NCI-H82 (cell line): Measurements from ENCODE around the gene DCC.
"Not testable (repeated sequence)": the region's sequence is repeated elsewhere in the genome, so short reads cannot be mapped to it uniquely, and the experiment has no call there.

Experiments
- DNase-seq: peaks from one replicate; lab custom pipeline; 2025; lab: John Stamatoyannopoulos, UW

Gene DCC

GRCh38 chr18:53417003-53417402, 1077.0 kb downstream of the DCC start:
- no peak for DNase-seq

- DNase-seq = no peak
Measured at GRCh38 chr18:53421869-53422268, 1081.9 kb downstream of the DCC start.

DNA sequence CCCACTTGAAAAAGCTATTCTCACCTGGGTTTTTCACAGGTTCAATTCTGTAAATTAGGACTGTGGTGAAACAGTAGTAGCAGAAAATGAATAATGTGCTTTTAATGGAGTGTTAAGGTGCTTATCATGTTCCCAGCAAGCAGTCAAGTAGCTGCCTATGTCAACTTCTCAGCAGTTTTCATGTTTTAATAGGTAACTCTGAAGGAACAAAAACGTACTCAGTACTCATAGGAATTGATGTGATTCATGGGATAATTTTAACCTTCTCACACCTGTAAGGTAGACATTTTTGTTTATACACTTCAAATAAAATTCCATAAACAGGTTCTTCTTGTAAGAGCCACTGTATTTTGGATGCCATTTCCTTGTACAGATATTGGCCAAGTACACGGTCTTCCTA, 1082.9 kb downstream of the DCC start:
- no peak for DNase-seq

DNA sequence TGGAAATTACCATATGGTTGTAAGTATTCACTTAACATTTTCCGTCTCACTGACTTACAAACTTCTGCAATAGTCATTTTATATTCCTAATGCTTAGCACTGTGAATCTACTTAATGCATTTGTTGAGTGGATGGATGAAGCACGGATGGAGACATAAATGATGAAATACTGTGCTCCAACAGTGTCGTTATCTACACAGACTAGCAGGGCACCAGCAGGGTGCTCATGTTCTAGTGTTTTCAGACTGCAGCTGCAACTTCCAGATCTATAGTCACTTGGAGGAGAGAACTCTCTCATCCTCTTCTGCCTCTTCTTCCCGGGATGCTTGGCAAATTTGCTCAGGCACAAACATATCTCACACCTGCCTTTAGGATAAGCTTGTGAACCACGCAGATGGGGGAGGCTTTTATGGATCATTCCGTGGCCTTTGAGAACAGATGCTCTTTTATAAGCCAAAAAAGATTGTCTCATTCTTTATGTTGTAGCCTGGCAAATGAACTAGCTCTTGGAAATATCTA, 1086.7 kb downstream of the DCC start:
- DNase-seq = peak; percentile 67

- peak; percentile 72 for DNase-seq
Measured at GRCh38 chr18:53441761-53442414, 1101.9 kb downstream of the DCC start.

DNA sequence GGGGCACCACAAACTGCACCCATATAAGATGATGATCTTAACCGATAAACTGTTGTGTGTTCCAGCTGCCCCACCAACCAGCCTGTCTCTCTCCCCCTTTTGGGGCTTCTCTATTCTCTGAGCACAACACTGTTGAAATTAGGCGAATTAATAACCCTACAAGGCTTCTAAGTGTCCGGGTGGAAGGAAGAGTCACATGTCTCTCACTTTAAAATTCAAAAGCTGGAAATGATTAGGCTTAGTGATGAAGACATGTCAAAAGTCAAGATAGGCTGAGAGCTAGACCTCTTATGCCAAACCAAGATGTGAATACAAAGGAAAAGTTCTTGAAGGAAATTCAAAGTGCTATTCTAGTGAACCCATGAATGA, 1102.4 kb downstream of the DCC start:
- no peak for DNase-seq

DNA sequence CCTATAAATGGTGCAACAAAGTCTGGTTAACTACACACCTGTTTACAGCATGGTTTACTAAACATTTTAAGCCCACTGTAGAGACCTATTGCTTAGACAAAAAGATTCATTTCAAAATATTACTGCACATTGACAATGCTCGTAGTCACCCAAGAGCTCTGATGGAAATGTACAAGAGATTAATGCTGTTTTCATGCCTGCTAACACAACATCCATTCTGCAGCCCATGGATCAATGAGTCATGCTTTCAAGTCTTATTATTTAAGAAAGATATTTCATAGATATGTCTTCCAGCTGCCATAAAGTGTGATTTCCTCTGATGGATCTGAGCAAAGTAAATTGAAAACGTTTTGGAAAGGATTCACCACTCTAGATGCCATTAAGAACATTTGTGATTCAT, 1103.3 kb downstream of the DCC start:
- no peak for DNase-seq

GRCh38 chr18:53443831-53444230, 1103.8 kb downstream of the DCC start:
- no peak for DNase-seq

- no peak for DNase-seq
Measured at GRCh38 chr18:53451902-53452301, 1111.9 kb downstream of the DCC start.

- DNase-seq = no peak
Measured at GRCh38 chr18:53457068-53457467, 1117.1 kb downstream of the DCC start.

GRCh38 chr18:53458268-53458667, 1118.3 kb downstream of the DCC start:
- DNase-seq = no peak

DNA sequence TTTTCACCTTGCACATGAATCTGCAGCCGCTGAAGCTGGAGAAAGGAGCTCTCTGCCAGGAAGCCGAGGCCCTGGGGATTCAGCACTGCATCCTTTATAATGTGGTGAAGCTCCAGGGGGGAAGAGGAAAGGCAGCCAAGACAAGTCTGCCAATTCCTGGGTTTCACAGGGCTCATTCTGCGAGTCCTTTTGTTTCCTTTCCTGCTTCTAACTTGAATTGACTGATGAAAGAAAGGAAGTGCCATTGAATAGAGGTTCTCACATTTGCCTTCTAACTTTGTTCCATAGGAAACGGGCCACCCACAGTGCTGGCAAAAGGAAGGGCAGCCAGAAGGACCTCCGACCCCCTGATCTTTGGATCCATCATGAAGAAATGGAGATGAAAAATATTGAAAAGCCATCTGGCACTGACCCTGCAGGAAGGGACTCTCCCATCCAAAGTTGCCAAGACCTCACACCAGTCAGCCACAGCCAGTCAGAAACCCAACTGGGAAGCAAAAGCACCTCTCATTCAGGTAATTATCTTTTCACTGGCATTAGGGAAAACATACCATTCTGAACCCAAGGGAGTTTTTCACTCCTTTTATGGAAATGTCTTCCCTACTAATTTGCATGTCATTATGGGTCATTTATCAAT, 1119.1 kb downstream of the DCC start:
- DNase-seq = no peak

DNA sequence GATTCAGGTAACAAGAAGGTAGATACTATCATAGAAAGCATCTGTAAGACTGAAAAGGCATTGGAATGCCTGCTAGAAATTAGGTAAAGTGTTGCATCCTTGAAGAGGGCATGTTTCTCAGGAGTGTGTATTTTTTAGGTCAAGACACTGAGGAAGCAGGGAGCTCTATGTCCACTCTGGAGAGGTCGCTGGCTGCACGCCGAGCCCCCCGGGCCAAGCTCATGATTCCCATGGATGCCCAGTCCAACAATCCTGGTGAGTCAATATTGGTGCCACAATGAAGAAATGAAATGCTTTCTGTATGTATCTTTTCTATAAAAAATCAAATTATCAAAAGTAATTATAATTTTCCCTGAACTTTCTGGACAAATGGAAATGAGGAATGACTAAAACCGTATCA, 1127.8 kb downstream of the DCC start:
- no peak for DNase-seq

GRCh38 chr18:53468173-53468572, 1128.2 kb downstream of the DCC start:
- DNase-seq = not testable (repeated sequence)

DNA sequence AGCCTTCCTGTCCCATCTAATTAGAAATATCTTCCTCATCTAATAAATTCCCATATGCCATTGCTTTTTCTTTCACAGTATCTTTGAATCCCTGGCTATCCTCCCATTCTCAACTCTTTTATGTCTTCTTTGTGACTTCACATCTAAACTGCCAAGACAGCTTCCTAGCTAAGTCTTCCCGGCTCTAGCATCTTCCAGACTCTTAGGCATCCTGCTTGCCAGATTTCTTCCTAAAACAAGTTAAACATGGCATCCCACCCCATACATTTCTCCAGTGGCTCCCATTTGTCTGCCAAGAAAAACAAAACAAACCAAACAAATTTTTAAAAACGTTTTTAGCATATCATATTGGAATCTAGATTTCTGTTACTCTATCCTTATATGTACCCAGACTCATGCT, 1132.5 kb downstream of the DCC start:
- DNase-seq = no peak

DNA sequence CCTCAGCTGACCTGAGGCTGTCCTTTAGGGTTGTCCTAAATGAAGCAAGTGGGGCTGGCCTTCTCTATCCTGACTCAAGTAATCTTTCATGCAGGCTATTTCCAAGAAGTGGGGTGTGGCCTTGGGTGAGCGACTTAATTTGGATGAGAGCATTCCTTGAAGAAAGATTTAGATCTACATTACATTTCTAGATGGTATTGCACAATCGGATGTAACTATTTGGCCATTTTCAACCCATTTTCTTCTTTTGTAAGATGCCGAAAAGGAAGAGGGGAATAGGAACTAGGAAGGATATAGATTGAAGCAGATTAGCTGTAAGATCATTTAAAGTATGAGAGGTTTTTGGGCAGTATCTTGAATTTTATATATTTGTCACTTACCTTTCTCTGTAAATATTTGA, 1138.2 kb downstream of the DCC start:
- no peak for DNase-seq

GRCh38 chr18:53486296-53486695, 1146.3 kb downstream of the DCC start:
- DNase-seq = no peak

DNA sequence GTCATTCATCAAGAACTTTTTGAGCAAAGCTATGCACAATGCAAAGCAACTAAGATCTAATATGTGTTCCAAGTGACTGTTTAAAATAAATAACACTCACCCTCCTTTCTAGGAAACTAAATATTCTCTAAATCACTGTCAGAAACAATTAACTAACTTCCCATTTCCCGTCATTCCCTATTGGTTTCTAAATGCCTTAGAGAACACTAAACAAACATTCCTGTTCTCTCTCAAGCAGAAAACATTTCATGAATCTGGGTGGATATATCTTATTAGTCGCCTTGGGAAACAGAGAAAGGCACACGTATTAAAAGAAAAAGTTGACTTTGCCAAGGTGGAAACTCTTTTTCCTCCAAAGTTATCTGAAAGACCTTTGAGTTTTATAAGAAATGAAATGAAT, 1149.3 kb downstream of the DCC start:
- DNase-seq = no peak

GRCh38 chr18:53490019-53490418, 1150.0 kb downstream of the DCC start:
- DNase-seq = no peak

DNA sequence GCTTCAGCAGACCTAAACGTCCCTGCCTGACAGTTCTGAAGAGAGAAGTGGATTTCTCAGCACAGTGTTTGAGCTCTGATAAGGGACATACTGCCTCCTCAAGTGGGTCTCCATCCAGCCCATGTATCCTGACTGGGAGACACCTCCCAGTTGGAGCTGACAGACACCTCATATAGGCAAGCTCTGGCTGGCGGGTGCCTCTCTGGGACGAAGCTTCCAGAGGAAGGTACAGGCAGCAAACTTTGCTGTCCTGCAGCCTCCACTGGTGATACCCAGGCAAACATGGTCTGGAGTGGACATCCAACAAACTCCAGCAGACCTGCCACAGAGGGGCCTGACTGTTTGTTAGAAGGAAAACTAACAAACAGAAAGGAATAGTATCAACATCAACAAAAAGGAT, 1156.0 kb downstream of the DCC start:
- no peak for DNase-seq

GRCh38 chr18:53503914-53504441, 1164.0 kb downstream of the DCC start:
- DNase-seq = no peak

DNA sequence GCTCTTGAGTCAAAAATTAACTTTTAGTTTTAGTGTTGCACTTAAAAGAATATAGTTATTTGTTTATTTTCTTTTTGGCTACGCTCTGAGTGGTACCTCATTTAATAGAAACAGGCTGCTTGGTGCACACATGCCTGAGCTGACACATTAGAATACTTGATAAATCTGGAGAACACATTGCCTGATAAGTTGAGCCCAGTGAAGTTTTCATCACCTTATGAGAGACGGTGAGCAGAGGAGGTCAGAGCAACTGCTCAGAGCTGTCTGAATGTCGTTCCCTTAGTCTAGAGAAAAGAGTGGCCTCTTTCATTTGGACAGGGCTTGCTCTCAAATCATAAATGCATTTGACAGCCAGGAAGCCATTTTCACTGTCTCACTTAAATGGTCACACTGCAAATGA, 1168.5 kb downstream of the DCC start:
- DNase-seq = no peak

- DNase-seq = no peak
Measured at GRCh38 chr18:53509886-53510285, 1169.9 kb downstream of the DCC start.

GRCh38 chr18:53511725-53512124, 1171.7 kb downstream of the DCC start:
- not testable (repeated sequence) for DNase-seq
